ENCODE measurements around the gene PACRG. TPM values are rescaled to one million over a fixed set of nuclear protein-coding genes. Genes with fewer than 3 reads are reported as not detected.

PACRG gene
- total and polyA plus RNA-seq, 9 donors = 2.5 to 33.1 (median 3.8) TPM

DNA sequence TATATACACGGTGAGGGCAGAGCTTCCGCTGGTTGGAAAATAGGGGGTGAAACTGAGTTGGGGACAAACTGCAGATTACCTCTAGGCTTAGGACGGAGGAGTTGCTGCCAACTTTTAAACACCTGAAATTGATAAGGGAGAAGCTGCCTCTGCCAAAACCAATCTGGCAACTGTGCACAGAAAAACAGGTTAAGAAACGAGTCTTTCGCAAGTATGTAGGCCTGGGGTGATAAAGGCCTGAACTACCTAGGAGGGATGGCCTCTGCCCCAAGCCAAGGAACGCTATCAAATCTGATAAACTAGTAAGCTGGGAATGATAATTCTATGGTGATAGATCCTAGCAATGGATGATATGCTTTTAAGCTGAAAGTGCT, 536.9 kb downstream of the PACRG start:
- intact Hi-C loops (cut with DNase I) = no loop called here
- Histone ChIP-seq H3K4me3 (no peak overlapping the region), H3K4me1 (ENCODE audit: insufficient read depth) (peaks cover 1% of the 10 kb centered on the region), H3K9me3 (no peaks in the 10 kb centered on the region), H3K27me3 (no peaks in the 10 kb centered on the region), H3K36me3 (no peaks in the 10 kb centered on the region), H3K27ac (no peak overlapping the region)
- no peak for DNase-seq
- TF ChIP-seq EP300 (IDR thresholded peaks at IDR 0.05) (no peak), POLR2A (IDR thresholded peaks at IDR 0.05) (no peak)
- TF ChIP-seq, protein P1, sequence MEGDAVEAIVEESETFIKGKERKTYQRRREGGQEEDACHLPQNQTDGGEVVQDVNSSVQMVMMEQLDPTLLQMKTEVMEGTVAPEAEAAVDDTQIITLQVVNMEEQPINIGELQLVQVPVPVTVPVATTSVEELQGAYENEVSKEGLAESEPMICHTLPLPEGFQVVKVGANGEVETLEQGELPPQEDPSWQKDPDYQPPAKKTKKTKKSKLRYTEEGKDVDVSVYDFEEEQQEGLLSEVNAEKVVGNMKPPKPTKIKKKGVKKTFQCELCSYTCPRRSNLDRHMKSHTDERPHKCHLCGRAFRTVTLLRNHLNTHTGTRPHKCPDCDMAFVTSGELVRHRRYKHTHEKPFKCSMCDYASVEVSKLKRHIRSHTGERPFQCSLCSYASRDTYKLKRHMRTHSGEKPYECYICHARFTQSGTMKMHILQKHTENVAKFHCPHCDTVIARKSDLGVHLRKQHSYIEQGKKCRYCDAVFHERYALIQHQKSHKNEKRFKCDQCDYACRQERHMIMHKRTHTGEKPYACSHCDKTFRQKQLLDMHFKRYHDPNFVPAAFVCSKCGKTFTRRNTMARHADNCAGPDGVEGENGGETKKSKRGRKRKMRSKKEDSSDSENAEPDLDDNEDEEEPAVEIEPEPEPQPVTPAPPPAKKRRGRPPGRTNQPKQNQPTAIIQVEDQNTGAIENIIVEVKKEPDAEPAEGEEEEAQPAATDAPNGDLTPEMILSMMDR (IDR thresholded peaks at IDR 0.05) = no peak
- 74 to 89% (median 88%) methylated on average over 6 of the region's 6 CpGs for WGBS, 3 donors

DNA sequence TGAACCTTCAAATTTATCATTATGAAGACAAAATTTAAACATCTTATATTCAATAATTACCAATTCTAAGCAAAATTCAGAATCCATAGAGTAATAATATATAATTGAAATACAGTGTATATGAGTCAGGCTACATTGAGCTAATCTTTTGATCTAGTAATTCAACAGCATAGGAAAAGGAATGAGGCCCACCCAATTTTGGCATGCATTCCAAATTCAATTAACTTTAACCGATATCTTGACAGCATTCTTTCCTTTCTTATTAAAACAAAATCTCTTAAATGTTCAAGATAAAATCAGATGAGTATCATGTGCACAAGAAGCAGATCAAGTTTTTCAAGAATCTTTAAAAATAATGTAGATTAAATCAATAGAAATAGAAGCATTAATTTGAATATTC, 553.9 kb downstream of the PACRG start:
- TF ChIP-seq EP300 (IDR thresholded peaks at IDR 0.05) (no peak), POLR2A (IDR thresholded peaks at IDR 0.05) (no peak)
- TF ChIP-seq, protein P1 (IDR thresholded peaks at IDR 0.05) = no peak
- intact Hi-C loops (cut with DNase I) = no loop called here

DNA sequence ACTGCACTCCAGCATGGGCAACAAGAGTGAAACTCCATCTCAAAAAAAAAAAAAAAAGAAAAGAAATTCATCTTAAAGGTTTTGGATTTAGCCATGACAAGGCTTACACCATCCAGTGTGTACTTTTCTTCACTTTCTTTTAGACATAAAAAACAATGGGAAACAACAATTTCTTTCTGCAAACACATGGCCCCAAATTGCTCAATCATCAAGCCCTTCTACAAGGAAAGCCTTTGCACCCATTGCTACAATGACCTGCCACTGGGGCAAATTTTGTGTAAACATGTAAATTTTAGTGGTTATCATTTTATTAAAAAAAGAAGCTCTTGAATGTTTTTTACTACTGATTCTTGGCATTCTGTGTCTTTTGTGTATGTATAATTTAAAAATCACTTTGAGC, 554.9 kb downstream of the PACRG start:
- no peak for DNase-seq

More for the DNA sequence above, 553.9 kb downstream of the PACRG start:
- Histone ChIP-seq H3K4me3 (no peak overlapping the region), H3K27me3 (no peaks in the 10 kb centered on the region), H3K36me3 (no peaks in the 10 kb centered on the region), H3K4me1 (ENCODE audit: insufficient read depth) (peaks cover 1% of the 10 kb centered on the region), H3K27ac (no peak overlapping the region), H3K9me3 (no peaks in the 10 kb centered on the region)
- DNase-seq = no peak
- 81 to 91% (median 89%) methylated on average over 1 of the region's 1 CpG for WGBS, 3 donors

DNA sequence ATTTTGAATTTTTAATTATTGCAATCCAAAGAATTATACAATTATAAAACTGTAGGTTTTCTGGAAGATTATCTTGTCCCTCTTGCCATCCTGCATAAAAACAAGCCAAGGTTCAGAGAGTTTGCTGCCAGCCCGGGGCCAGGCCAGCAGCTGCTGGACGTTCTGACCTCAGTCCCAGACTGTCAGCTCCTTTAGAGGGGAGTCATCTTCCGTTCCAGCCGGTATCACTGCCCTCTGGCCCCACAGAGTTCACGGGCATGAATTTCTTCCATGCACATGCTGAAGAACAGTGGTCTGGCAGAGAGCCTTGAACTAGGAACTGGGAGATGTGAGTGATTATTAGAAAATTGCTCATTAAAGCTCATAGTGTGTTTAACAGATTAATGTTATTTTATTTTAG, 556.4 kb downstream of the PACRG start:
- intact Hi-C loops (cut with DNase I) = no loop called here
- 15 to 21% (median 15%) methylated on average over 5 of the region's 5 CpGs for whole genome bisulfite sequencing, 3 donors

More for the DNA sequence above, 554.9 kb downstream of the PACRG start:
- Histone ChIP-seq H3K27me3 (no peaks in the 10 kb centered on the region), H3K36me3 (no peaks in the 10 kb centered on the region), H3K9me3 (no peaks in the 10 kb centered on the region), H3K4me3 (no peak overlapping the region), H3K4me1 (ENCODE audit: insufficient read depth) (peaks cover 1% of the 10 kb centered on the region), H3K27ac (no peak overlapping the region)
- no peak for TF ChIP-seq POLR2A (IDR thresholded peaks at IDR 0.05)
- TF ChIP-seq, protein P1 (IDR thresholded peaks at IDR 0.05) = no peak
- TF ChIP-seq EP300 (IDR thresholded peaks at IDR 0.05) = no peak
- intact Hi-C loops (cut with DNase I) = no loop called here

More for the DNA sequence above, 556.4 kb downstream of the PACRG start:
- H3K9me3 ChIP-seq = no peaks in the 10 kb centered on the region
- no peak for DNase-seq
- no peaks in the 10 kb centered on the region for H3K27me3 ChIP-seq
- no peaks in the 10 kb centered on the region for H3K36me3 ChIP-seq
- TF ChIP-seq POLR2A (IDR thresholded peaks at IDR 0.05) (no peak), EP300 (IDR thresholded peaks at IDR 0.05) (no peak)
- TF ChIP-seq, protein P1 (IDR thresholded peaks at IDR 0.05) = no peak
- no peak overlapping the region for H3K4me3 ChIP-seq
- peaks cover 1% of the 10 kb centered on the region for H3K4me1 ChIP-seq (ENCODE audit: insufficient read depth)
- no peak overlapping the region for H3K27ac ChIP-seq

All from ovary (tissue), 9 donors.